Measurements from ENCODE around the gene KRTAP4-16.
"Not testable (repeated sequence)": the region's sequence is repeated elsewhere in the genome, so short reads cannot be mapped to it uniquely, and the experiment has no call there.

The KRTAP4-16 gene

DNA sequence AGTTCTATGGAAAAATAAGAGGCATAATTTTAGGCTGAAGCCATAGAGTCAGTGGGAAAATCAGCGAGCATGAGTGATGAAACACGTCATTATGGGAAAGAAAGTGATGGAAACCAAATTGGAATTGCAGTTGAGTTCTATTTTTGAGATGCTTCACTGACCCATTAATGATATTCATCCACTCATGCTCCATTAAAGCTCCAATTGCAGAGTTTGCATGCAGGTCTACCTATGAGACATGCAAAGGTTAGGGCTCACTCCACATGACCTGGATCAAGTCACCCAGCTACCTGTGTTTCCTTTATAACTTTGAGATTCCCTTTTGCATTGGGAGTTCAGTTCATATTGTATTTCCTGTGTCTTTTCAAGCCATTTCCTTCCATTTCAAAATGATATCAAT is 28.3 kb downstream of the KRTAP4-16 start:
- DNase-seq (ENCODE audit: low spot score): no peak

DNA sequence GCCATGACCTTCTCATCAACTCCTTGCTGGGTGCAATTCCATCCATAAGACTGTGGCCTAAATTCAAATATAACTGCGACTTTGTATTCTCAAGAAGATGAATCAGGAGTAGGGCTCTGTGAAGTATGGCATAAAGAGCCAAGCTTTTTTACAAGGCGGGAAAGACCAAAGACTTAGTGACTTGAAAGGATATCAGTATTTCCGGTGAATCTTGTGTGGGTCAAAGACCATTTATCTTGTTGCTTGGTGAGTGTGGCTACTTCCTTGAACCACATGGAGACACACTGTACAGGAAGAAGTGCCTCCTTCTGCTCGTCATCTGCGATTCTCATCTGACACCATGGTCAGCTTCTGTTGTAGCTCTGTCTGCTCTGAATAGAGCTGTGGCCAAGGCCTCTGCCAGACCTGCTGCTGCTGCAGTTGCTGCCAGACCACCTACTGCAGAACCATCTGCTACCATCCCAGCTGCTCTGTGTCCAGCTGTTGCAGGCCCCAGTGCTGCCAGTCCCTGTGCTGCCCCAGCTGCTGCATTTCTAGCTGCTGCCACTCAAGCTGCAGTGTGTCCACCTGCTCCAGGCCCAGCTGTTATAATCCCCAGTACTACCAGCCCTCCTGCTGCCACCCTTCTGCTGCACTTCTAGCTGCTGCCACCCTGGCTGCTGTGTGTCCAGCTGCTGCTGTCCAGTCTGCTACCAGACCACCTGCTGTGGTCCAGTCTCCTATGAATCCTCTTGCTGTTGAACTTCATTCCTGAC is 30.2 kb downstream of the KRTAP4-16 start:
- no peak for DNase-seq (ENCODE audit: low spot score)

DNA sequence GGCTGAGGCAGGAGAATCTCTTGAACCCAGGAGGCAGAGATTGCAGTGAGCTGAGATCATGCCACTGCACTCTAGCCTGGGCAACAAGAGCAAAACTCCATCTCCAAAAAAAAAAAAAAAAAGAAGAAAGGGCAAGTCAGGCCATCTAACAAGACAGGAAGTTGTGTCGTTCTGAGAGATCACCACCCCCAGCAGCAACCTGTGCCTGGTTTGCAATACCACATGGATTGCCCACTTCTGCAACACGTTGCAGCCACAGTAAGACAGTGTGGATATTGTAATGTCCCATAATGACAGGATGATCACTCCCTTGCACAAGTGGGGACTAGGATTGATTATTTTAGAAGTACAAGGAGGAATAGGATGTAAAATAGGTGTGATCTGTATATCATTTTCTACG is 33.0 kb downstream of the KRTAP4-16 start:
- no peak for DNase-seq (ENCODE audit: low spot score)

DNA sequence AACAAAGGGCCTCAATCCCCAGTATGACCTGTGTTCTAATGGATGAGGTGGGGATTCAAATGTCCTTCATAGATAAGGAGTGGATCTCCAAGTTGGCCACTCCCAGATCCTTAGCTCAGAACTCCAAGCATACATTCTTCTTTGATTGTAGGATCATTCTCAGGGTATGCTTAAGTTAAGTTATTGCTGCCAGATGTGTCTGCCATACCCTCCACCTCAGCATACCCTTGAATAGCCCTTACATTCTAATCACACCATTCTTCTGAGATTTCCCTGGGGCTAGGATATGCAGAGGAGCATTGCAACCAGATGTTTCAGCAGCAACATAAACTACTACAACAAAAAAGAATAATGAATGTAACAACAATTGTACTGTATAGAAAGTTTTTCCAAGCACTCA is 34.7 kb downstream of the KRTAP4-16 start:
- DNase-seq (ENCODE audit: low spot score): no peak

DNA sequence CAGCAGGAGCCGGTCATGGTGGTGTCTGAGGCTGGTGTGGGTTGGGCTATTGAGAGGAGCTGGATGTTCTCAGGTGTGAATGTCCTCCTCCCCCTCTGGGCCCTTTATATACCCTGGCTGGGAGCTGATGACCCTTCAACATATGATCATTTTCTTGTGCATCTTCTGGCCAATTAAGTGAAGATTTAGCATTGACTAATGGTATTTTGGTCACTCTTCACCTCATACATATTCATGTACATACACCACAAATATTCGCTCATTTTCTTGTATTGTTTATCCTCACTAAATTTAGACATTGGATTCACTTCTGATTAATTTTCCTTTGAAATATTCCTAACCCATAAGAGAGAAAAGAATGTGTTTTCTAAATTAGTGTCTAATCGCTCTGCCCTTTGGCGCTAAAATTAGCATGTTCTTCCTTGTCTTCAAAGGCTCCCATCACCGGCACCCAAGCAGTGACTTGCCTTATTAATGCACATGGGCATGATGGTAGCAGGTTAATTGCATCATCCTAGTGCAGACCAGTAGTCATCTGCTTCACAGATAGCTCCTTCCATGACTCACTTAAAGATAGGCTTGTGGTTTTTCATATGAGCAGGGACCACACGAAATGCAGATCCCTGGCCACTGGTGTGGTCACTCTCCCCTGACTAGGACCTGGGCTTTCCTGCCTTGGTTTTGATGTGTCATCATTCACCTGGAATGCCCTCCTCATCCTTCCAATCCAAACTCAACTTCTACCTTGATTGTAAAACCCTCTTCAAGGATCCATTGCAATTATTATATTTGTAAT is 36.0 kb downstream of the KRTAP4-16 start, which contains the start of gene KRTAP2-4:
Gene KRTAP2-4, minus strand, starts transcription at position 51 of the 796 bp plus-strand sequence. Its CDS starts 34 bp downstream, at position 17.
- no peak for DNase-seq (ENCODE audit: low spot score)

DNA sequence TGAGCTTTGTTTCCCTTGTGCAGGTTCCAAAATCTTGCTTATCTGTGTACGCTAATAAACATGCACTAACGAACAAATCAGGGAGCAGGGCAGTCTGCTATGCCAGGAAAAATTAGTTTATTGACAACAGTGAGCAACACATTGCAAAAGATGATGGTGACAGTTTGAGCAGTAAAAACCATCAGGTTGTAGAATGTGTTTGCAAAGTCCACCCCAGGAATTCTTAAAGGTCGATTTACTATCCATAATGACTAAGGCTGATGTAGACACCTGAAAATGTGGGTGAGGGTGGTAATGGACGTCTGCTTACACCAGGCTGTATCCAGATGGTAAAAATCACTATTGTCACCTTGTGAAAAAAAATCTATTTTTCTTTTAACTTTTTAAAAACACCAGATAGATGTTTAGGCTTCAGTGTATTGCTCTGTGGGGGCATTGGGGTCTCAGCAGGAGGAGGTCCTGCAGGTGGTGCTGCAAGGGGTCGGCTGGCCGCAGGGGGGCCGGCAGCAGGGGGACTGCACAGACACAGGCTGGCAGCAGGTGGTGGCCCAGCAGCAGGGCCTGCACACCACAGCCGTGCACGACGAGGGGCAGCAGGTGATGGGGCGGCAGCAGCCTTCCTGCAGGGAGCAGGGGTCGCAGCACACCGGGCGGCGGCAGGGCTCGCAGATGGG is 36.9 kb downstream of the KRTAP4-16 start:
- DNase-seq (ENCODE audit: low spot score): not testable (repeated sequence)

DNA sequence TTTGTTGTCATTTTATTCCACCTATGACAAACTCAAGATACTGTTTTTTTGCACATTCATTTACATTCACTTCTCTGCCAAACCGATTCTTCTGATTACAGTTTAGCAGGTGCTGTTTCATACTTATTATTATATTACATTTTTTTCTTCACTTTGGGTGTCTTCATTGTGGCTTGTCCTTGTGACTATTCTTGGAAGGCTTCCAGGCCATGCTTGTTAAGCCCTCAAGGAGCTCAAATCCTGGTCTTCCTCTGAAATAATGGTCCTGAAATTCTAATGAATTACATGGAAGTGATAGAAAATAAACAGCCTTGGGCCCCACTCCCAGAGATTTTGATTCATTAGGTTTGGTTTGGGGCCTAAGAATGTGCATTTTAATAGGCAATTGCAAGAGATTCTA is 37.7 kb downstream of the KRTAP4-16 start:
- DNase-seq (ENCODE audit: low spot score): no peak

DNA sequence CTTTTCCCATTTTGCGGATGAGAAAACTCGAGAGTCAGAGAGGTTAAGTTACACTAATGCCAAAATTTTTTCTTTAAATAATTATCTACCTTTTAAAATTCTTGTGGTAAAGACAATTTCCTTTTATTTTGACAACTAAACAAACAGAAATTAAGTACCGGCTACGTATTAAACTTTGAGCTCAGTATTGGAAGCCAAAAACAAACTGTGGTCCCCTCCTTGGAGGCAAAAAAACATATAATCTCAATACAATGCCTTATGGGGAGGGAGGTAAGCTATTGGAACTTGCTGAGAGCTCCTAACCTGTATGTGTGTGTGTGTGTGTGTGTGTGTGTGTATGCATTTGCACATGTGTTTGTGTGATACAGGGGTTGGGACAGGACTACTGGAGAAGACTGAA is 38.6 kb downstream of the KRTAP4-16 start:
- DNase-seq (ENCODE audit: low spot score): no peak

DNA sequence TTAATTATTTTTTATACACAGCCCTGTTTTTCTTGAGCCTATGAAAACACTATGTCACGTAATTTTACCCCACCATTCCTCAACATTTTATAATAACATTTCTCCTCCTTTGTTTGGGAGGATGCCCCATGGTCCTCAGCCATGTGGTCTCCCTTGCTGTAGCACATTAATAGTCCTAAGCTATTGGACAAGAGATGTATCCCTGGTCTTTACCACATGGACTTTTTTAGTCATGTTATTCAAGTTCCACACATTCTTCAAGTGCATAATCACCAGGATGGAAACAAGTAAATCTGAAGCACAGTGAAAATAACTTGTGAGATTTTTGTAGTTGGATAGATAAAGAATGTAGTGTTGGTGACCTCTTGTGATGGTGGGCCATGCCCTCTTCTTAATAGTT is 40.0 kb downstream of the KRTAP4-16 start:
- DNase-seq (ENCODE audit: low spot score): no peak

DNA sequence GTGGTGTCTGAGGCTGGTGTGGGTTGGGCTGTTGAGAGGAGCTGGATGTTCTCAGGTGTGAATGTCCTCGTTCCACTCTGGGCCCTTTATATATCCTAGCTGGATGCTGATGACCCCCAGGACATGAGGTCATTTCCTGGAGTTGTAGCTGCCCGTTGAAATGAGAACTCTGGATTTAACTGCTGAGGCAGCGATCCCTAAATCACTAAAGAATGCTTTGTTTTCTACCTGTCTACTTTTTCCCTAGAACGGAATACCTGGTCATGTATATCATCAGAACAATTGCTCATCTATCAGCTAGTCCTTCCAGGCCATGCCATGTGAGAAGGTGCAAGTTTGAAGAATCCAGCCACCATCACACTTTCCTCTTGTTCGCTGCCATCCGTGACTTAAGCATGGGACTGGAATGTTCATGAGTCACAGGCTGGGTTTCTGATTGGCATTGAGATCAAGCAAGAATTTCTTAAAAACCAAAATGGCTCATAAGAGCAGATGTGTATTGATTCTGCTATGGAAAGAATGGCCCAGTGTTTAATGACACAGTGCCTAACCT is 41.9 kb downstream of the KRTAP4-16 start, which contains the start of gene KRTAP2-3:
Gene KRTAP2-3, minus strand, starts transcription at position 63 of the 553 bp plus-strand sequence. CDS start 64 bp downstream, outside the sequence.
- DNase-seq (ENCODE audit: low spot score): no peak

DNA sequence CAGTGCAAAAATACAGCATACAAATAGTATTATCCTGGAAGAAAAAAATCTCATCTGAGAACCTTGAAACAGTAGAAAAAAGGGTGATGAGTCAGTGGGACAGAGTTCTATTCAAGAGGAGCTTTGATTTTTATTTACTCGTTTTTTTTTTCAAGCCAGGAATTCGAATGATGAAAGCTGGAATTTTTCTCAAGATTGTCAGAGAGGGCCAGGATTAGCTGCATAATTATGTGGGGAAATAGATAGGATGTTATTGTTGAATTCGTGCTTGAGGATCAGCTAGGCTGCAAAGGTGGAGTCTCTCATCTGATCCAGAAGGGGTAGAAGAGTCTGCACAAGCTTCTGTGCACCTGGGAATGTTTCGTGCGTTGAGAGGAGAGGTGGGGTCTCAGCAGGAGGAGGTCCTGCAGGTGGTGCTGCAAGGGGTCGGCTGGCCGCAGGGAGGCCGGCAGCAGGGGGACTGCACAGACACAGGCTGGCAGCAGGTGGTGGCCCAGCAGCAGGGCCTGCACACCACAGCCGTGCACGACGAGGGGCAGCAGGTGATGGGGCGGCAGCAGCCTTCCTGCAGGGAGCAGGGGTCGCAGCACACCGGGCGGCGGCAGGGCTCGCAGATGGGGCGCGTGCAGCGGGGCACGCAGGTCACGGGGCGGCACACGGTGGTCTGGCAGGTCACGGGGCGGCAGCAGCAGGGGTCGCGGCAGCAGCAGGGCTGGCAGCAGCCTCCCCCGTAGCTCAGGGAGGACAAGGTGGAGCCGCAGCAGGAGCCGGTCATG is 42.5 kb downstream of the KRTAP4-16 start:
- not testable (repeated sequence) for DNase-seq (ENCODE audit: low spot score)

DNA sequence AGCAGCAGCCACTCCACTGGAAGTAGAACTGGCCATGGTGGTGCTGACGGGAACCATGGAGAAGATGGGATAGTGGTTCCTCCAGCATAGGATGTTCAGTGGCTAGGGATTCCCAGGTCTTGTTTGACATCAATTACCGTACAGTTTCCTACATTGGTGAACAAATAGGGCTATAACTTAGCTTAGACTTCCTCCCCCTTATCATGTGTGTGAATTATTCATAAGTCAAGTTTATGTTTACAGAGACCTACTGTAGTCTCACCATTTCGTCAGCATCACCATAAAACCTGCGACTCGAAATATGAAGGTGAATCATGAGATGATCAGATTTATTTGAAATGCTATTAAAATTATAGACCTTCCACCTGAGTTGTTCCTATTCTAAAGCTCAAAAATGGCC is 43.3 kb downstream of the KRTAP4-16 start:
- no peak for DNase-seq (ENCODE audit: low spot score)

DNA sequence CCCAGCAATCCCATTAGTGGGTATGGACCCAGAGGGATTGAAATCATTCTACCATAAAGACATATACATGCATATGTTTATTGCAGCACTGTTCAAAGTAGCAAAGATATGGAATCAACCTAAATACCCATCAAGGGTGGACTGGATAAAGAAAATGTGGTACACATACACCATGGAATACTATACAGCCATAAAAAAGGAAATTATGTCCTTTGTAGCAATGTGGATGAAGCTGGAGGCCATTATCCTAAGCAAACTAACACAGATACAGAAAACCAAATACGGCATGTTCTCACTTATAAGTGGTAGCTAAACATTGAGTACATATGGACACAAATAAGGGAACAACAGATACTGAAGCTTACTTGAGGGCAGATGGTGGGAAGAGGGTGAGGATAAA is 44.5 kb downstream of the KRTAP4-16 start:
- no peak for DNase-seq (ENCODE audit: low spot score)

DNA sequence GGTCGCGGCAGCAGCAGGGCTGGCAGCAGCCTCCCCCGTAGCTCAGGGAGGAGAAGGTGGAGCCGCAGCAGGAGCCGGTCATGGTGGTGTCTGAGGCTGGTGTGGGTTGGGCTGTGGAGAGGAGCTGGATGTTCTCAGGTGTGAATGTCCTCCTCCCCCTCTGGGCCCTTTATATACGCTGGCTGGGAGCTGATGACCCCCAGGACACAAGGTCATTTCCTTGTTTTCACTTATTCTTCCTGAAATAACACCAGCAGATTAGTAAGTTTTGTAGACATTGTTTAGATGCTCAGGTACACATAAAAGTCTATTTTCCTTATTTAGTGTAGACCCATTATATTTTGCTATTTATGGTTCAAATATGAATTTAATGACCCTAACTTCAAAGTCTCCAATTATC is 46.9 kb downstream of the KRTAP4-16 start, which contains the start of gene KRTAP2-2:
Gene KRTAP2-2, minus strand, starts transcription at position 101 of the 400 bp plus-strand sequence. Its CDS starts 19 bp downstream, at position 82.
- not testable (repeated sequence) for DNase-seq (ENCODE audit: low spot score)

DNA sequence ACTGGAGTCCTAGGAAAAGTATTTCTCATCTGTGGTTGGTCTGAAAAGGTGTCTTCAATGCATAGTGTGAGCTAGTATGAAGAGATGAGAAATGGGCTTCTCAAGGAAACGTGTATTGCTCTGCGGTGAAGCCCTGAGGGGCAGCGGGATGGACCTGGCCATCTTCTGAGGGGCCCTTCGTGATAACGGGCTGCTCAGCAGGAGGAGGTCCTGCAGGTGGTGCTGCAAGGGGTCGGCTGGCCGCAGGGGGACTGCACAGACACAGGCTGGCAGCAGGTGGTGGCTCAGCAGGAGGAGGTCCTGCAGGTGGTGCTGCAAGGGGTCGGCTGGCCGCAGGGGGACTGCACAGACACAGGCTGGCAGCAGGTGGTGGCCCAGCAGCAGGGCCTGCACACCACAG is 47.5 kb downstream of the KRTAP4-16 start:
- DNase-seq (ENCODE audit: low spot score): not testable (repeated sequence)

DNA sequence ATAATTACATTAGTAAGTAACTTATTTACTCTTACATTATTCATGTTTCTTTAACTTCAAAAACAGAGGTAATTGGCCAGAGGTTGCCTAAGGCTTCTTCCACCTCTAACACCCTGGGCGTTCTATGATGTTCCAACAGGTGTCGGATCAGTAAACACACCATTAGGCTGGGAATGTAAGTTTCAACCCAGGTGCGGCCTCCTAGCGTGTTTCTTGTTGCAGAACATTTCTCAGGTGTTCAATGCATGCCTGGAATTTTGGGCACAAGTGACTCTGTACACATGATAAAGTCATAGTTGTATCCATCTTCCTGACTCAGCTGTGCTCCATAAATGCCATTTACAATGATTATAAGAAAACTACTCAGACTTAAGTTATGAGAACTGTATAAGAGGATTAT is 48.0 kb downstream of the KRTAP4-16 start:
- no peak for DNase-seq (ENCODE audit: low spot score)

DNA sequence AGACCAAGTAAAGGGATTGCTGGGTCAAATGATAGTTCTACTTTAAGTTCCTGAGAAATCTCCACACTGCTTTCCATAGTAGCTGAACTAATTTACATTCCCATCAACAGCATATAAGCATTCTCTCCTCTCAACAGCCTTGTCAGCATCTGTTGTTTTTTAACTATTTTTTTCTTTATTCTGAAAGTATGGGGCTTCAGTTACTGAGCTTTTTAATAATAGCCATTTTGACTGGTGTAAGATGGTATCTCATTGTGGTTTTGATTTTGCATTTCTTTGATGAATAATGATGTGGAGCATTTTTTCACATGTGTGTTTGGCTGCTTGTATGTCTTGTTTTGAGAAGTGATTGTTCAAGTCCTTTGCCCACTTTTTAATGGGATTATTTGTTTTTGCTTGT is 49.4 kb downstream of the KRTAP4-16 start:
- no peak for DNase-seq (ENCODE audit: low spot score)
